SJSA1 (cell line): ENCODE data around the gene CPPED1. TPM values are rescaled to one million over a fixed set of nuclear protein-coding genes. Genes with fewer than 3 reads are reported as not detected.

Experiments used
- DNase-seq, 2 experiments: peaks; one replicate each; pipeline ENCODE4 v3.0.0-alpha.2; 2015 to 2020; ENCODE audit warnings: low spot score in 2 of 2, low read depth in 1 of 2
- H3K27ac ChIP-seq: fragments of 250-450 bp; sonication (Bioruptor Pico); 2 replicates; pipeline ENCODE4 v1.5.1; 2020; ENCODE audit warnings: mild to moderate bottlenecking, moderate library complexity
- H3K27me3 ChIP-seq: fragments of 250-450 bp; sonication (Bioruptor Pico); replicated peaks from 2 replicates; pipeline ENCODE4 v1.5.1; 2020; ENCODE audit warnings: mild to moderate bottlenecking, moderate library complexity
- H3K36me3 ChIP-seq: fragments of 250-450 bp; sonication (Bioruptor Pico); 2 replicates; pipeline ENCODE4 v1.5.1; 2020; ENCODE audit warnings: mild to moderate bottlenecking
- H3K4me1 ChIP-seq: fragments of 250-450 bp; sonication (Bioruptor Pico); replicated peaks from 2 replicates; pipeline ENCODE4 v1.6.1; 2021; ENCODE audit warnings: mild to moderate bottlenecking
- H3K4me3 ChIP-seq: fragments of 250-450 bp; sonication (Bioruptor Pico); 2 replicates; pipeline ENCODE4 v1.5.1; 2020; ENCODE audit warnings: mild to moderate bottlenecking
- H3K9me3 ChIP-seq: fragments of 250-450 bp; sonication (Bioruptor Pico); replicated peaks from 2 replicates; pipeline ENCODE4 v1.5.1; 2020; ENCODE audit warnings: mild to moderate bottlenecking
- total RNA-seq: library from RNA; depleted of rRNA; stranded (reverse); fragments of >200 nt; shearing (Covaris generic); gene quantifications from 2 replicates; pipeline ENCODE4 v1.2.3, GENCODE V29; 2014

The CPPED1 gene
- total RNA-seq, 1 experiment from 2014 or later, result 2.4 TPM

DNA sequence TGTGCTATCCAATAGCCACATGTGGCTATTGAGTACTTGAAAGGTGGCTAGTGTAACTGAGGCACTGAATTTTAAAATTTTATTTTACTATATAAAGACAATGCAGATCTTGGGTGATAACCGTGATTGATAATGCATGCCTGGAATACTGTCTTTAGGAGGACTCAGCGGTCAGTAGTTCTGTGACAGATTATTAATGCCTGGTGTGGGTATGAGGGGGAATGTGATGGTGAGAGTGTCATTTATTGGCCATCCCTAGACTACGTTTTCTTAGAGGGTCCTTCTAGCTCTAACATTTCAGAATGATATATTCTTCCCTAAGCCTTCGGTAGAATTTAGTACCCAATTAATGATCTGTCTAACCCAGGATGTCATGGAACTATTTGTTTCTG lies 157.6 kb downstream of the CPPED1 start:
- no peaks in the 10 kb centered on the region for H3K36me3 ChIP-seq
- H3K27ac ChIP-seq, result no peak overlapping the region
- peaks cover 3% of the 10 kb centered on the region; the same call in 1 of the 2 replicates for H3K9me3 ChIP-seq
- no peak overlapping the region for H3K4me3 ChIP-seq
- H3K4me1 ChIP-seq, result no peaks in the 10 kb centered on the region
- DNase-seq, result no peak
- no peaks in the 10 kb centered on the region for H3K27me3 ChIP-seq

DNA sequence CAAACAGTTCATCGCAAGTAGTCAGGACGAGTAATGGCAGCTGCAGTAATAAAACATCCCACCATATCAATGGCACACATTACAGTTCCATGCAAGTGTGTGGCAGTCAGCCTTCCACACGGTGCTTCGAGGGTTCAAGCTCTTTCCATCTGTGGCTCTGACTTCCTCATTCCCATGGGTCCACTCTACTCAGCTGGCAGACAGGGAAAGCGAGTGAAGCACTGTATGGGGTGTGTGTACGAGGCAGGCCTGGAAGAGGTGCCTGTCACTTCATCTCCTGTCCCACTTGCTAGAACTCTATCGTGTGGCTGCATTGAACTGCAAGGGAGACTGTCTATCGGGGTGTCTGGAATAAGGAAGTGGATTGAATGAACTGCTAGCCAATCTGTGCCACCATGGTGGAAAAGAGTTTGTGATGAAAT lies 160.6 kb downstream of the CPPED1 start:
- no peaks in the 10 kb centered on the region for H3K9me3 ChIP-seq
- no peak for DNase-seq
- H3K27me3 ChIP-seq, result no peaks in the 10 kb centered on the region
- no peaks in the 10 kb centered on the region for H3K4me1 ChIP-seq
- H3K4me3 ChIP-seq, result no peak overlapping the region
- no peaks in the 10 kb centered on the region for H3K36me3 ChIP-seq
- H3K27ac ChIP-seq, result no peak overlapping the region

DNA sequence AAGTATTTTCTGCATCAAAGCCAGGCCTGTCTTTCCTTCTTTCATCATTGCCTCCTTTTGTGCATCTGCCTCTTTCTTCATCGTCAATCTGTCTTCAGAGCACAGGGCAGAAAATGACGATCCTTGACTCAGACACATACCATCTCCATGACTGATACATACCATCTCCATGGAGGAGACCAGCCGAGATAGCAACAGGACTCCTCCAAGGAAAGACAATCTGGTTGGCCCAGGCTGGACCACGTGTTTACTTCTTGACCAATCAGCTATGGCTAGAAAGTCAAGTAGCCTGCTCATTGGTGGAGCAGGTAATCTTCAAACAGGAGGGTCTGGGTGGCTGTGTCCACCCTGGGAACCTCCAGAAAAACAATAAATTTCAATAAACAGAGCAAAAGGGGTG lies 164.6 kb downstream of the CPPED1 start:
- Histone ChIP-seq H3K4me3 (no peak overlapping the region), H3K9me3 (0 out of 2 replicates have a peak, but pooled peaks cover 4% of the 10 kb centered on the region), H3K27me3 (no peaks in the 10 kb centered on the region), H3K27ac (no peak overlapping the region), H3K36me3 (no peaks in the 10 kb centered on the region), H3K4me1 (no peaks in the 10 kb centered on the region)
- no peak for DNase-seq

DNA sequence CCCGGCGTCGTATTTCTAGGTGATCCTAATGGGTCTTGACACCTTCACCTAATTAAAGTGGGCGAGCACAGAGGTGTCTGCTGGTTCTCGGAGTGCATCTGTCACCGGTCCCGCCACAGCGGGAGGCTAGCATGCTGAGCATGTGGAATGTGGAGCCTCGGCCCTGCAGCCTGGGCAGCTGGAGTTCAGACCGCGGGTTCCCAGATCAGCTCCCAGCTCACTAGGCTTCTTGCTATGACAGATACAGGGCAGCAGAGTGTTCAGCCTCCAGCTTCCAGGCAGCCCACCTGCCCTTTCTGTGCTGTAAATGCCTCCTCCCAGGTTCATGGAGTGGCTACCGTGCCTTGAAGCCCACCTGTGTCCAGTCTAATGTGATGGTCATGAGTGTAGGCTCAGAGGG lies 166.7 kb downstream of the CPPED1 start:
- no peaks in the 10 kb centered on the region for H3K27me3 ChIP-seq
- DNase-seq, result no peak
- no peaks in the 10 kb centered on the region for H3K4me1 ChIP-seq
- no peak overlapping the region for H3K27ac ChIP-seq
- H3K9me3 ChIP-seq, result 0 out of 2 replicates have a peak, but pooled peaks cover 4% of the 10 kb centered on the region
- H3K4me3 ChIP-seq, result no peak overlapping the region
- H3K36me3 ChIP-seq, result no peaks in the 10 kb centered on the region

DNA sequence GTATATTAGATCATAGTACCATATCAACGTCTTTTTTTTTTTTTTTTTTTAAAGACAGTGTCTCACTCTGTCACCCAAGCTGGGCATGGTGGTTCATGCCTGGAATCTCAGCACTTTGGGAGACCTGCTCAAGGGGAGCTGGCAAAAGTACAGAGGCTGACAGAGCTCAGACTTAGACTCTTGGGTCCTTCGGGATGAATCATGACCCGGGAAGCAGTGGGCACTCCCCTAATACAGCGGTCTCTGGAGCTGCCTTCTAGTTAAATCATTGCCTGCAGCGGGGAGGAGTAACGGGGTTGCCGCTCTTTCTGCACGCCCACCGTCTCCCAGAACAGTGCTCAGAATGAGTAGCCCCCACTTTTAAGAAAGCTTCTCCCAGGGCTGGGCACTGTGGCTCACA lies 174.4 kb downstream of the CPPED1 start:
- Histone ChIP-seq H3K36me3 (no peaks in the 10 kb centered on the region), H3K27me3 (no peaks in the 10 kb centered on the region), H3K4me1 (no peaks in the 10 kb centered on the region), H3K27ac (no peak overlapping the region), H3K9me3 (no peaks in the 10 kb centered on the region), H3K4me3 (no peak overlapping the region)
- peak in 1 of 2 experiments; percentile 20 for DNase-seq

DNA sequence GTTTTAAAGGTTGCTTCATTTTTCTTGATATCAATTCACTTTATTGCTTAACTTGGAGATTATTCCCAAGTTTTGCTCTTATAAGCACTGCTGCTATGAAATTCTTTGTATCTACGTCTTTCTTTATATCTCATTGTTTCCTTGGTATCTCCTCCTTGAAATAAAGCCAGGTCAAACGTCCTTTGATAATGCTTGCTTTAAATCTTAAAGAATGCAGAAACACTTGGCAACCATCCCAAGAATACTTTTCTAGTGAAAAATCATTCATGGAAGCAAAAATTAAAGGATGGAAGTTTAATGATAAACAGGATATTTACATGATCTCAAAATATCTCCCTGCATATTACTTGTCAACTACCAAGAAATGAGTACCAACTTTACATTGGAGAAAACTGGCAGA lies 175.2 kb downstream of the CPPED1 start:
- Histone ChIP-seq H3K27ac (no peak overlapping the region), H3K4me1 (no peaks in the 10 kb centered on the region), H3K9me3 (no peaks in the 10 kb centered on the region), H3K27me3 (no peaks in the 10 kb centered on the region), H3K4me3 (no peak overlapping the region), H3K36me3 (no peaks in the 10 kb centered on the region)
- no peak for DNase-seq

DNA sequence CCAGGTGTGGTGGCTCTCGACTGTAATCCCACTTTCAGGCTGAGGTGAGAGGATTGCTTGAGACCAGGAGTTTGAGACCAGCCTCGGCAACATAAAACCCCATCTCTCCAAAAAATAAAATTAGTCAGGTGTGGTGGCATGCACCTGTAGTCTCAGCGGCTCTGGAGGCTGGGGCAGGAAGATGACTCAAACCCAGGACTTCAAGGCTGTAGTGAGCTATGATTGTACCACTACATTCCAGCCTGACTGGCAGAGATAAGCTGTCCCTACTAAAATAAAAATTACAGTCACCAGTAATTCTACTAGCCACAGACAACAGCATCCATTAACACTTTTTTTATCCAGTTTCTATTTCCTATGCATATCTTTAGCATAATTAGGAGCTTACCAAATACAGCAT lies 176.3 kb downstream of the CPPED1 start:
- Histone ChIP-seq H3K4me3 (no peak overlapping the region), H3K27me3 (no peaks in the 10 kb centered on the region), H3K36me3 (no peaks in the 10 kb centered on the region), H3K4me1 (no peaks in the 10 kb centered on the region), H3K27ac (no peak overlapping the region), H3K9me3 (no peaks in the 10 kb centered on the region)
- DNase-seq, result no peak

DNA sequence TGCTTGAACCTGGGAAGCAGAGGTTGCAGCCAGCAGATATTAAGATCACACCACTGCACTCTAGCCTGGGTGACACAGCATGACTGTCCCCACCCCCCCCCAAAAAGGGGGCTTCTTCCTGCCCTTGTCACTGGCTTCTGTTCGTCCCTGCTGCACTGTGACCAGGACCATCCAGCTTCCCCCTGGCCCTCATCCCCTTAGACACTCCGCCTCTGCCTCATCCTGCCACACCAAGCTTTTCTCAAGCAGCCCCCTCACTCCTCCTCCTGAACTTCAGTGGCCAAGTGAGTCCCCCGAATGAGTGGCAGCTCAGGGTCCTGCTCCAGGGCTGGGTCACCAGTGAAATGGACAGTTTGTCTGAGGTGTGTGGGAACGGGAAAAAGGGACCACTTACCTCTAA lies 177.3 kb downstream of the CPPED1 start:
- peak in 1 of 2 experiments; percentile 17 for DNase-seq
- Histone ChIP-seq H3K9me3 (no peaks in the 10 kb centered on the region), H3K27me3 (no peaks in the 10 kb centered on the region), H3K4me1 (no peaks in the 10 kb centered on the region), H3K4me3 (no peak overlapping the region), H3K36me3 (no peaks in the 10 kb centered on the region), H3K27ac (no peak overlapping the region)

DNA sequence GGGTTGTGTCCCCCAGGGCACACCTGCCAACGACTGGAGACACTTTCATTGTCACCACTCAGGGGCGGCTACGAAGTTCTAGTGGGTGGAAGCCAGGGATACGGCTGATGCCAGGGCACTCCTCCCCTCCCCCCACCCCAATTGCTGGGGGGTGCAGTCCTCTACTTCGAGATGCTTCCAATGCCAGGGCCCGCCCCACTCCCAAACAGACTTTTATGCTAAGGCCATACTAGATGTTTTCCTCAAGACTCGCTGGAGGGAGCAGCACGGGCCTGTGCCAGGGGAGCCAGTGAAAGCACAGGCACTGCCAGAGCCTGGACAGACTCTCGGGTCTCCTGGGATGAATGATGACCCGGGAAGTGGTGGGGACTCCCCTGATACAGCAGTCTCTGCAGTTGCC lies 178.0 kb downstream of the CPPED1 start:
- Histone ChIP-seq H3K4me1 (no peaks in the 10 kb centered on the region), H3K4me3 (no peak overlapping the region), H3K36me3 (no peaks in the 10 kb centered on the region), H3K27ac (no peak overlapping the region), H3K9me3 (no peaks in the 10 kb centered on the region), H3K27me3 (no peaks in the 10 kb centered on the region)
- peak in 1 of 2 experiments; percentile 30 for DNase-seq

DNA sequence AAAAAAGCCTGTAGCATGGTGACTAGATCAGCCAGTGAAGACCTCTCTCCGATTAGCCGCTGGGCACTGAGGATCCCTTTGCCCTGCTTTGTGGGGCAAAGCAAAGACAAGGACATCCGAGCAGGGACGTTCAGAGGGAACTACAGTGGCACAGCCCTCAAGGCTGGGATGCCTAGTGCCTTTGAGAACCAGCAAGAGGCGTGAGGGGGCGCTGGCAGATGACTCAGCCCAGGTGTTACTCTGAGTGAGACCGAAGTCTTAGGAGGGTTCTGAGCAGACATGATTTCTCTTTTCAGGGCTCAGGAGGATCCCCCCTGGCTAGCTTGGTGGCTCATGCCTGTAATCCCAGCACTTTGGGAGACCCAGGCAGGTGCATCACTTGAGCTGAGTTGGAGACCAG lies 178.6 kb downstream of the CPPED1 start:
- H3K36me3 ChIP-seq, result no peaks in the 10 kb centered on the region
- H3K9me3 ChIP-seq, result no peaks in the 10 kb centered on the region
- no peak overlapping the region for H3K27ac ChIP-seq
- no peaks in the 10 kb centered on the region for H3K4me1 ChIP-seq
- no peak overlapping the region for H3K4me3 ChIP-seq
- no peaks in the 10 kb centered on the region for H3K27me3 ChIP-seq
- DNase-seq, result peak in 1 of 2 experiments; percentile 17

DNA sequence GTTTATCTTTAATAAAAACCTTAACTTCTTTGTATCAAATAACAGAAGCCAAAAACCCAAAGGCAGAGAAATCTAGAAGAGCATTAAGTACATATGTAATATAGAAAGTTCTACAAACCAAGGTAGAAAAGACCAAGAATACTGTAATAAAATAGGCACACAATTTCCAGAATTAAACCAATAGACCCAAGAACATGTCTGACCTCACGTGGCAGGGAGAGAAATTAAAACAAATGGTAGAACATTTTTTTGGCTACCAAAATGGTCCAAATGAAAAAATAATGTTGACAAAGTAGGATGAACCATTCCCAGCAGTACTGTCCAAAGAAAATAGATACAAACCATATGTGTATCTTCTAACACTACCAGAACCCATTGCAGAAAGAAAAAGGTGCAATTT lies 183.5 kb downstream of the CPPED1 start:
- Histone ChIP-seq H3K4me3 (no peak overlapping the region), H3K27me3 (no peaks in the 10 kb centered on the region), H3K36me3 (no peaks in the 10 kb centered on the region), H3K27ac (no peak overlapping the region), H3K9me3 (no peaks in the 10 kb centered on the region), H3K4me1 (no peaks in the 10 kb centered on the region)
- no peak for DNase-seq

DNA sequence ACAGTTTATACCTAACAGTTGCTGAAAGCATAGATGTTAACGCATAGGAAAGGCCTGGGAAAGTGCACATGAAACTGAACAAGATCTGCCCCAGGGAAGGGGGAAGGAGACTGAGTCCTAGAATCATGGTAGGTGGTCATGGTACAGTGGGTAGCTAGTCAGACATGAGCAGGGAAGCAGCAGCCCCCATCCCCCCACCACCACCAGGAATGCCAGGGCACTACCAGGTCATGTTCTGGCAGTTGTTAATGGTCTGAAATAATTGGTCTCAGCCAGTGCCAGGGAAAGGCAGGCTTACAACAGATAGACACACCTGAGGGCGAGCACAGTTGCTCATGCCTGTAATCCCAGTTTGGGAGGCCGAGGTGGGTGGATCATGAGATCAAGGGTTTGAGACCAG lies 185.2 kb downstream of the CPPED1 start:
- Histone ChIP-seq H3K9me3 (no peaks in the 10 kb centered on the region), H3K4me3 (no peak overlapping the region), H3K4me1 (no peaks in the 10 kb centered on the region), H3K36me3 (no peaks in the 10 kb centered on the region), H3K27ac (no peak overlapping the region), H3K27me3 (no peaks in the 10 kb centered on the region)
- DNase-seq, result peak in 1 of 2 experiments; percentile 28

DNA sequence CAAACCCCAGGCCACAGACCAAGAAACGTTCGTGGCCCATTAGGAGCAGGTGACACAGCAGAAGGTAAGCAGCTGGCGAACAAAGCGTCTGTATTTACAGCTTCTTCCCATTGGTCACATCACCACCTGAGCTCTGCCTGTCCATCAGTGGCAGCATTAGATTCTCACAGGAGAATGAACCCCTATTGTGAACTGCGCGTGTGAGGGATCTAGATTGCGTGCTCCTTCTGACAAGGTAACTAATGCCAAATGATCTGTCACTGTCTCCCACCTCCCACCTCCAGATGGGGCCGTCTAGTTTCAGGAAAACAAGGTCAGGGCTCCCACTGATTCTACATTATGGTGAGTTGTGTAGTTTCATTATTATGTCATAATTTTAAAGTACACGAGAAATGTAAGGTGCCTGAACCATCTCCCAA lies 186.3 kb downstream of the CPPED1 start:
- no peak for DNase-seq
- Histone ChIP-seq H3K9me3 (no peaks in the 10 kb centered on the region), H3K4me1 (no peaks in the 10 kb centered on the region), H3K27ac (no peak overlapping the region), H3K36me3 (no peaks in the 10 kb centered on the region), H3K4me3 (no peak overlapping the region), H3K27me3 (no peaks in the 10 kb centered on the region)

DNA sequence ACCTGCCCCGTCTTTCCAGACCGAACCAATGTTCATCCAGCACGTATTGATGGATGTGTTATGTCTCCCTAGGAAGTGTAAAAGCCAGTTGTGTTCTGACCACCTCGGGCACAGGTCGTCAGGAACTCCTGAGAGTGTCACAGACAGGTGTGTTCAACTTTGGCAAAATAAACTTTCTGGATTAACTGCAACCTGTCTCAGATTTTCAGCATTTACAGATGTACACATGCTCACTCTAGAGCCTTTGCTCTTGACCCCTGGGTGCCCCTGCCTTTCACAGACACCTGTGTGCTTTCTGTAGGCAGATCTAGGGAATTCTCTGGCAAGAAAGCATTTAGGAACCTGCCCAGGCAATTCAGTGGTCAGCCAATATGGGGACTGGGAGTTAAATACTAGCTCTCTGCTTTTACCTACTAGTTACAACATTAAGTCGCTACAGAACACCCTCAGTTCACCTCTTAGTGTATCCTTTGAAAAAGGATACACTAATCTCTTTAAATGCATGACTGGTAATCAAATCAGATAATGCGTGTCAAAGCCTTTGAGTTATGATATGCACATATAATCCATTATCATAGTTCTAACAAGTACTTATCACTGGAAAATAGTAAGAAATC lies 188.9 kb downstream of the CPPED1 start:
- Histone ChIP-seq H3K4me1 (no peaks in the 10 kb centered on the region), H3K36me3 (no peaks in the 10 kb centered on the region), H3K9me3 (no peaks in the 10 kb centered on the region)

More for the DNA sequence above, 188.9 kb downstream of the CPPED1 start:
- H3K4me3 ChIP-seq, result no peak overlapping the region
- DNase-seq, result no peak
- no peak overlapping the region for H3K27ac ChIP-seq
- no peaks in the 10 kb centered on the region for H3K27me3 ChIP-seq
